Amygdala (tissue), 56 donors: ENCODE results near the gene KCNAB1.

Source experiments
- DNase-seq, 56 donors: peaks; one replicate each; lab custom pipeline; 2025; lab: John Stamatoyannopoulos, UW

KCNAB1 gene

GRCh38 chr3:156473341-156473740, 353.0 kb downstream of the KCNAB1 start:
- no peak for DNase-seq

GRCh38 chr3:156474560-156475389, 354.4 kb downstream of the KCNAB1 start:
- DNase-seq = peak in 4 of 56 donors; percentile 10 to 29 (median 17)

GRCh38 chr3:156477323-156477722, 356.9 kb downstream of the KCNAB1 start:
- no peak for DNase-seq

GRCh38 chr3:156478891-156479290, 358.5 kb downstream of the KCNAB1 start:
- DNase-seq = no peak

GRCh38 chr3:156479604-156480003, 359.2 kb downstream of the KCNAB1 start:
- DNase-seq = no peak

- DNase-seq = no peak
Measured at GRCh38 chr3:156480949-156481348, 360.6 kb downstream of the KCNAB1 start.

GRCh38 chr3:156483002-156483401, 362.6 kb downstream of the KCNAB1 start:
- no peak for DNase-seq

- no peak for DNase-seq
Measured at GRCh38 chr3:156483426-156483825, 363.0 kb downstream of the KCNAB1 start.

GRCh38 chr3:156483961-156484787, 363.8 kb downstream of the KCNAB1 start:
- DNase-seq = peak in 1 of 56 donors; percentile 13

GRCh38 chr3:156488767-156489166, 368.4 kb downstream of the KCNAB1 start:
- no peak for DNase-seq

GRCh38 chr3:156489462-156489911, 369.1 kb downstream of the KCNAB1 start:
- no peak for DNase-seq

- DNase-seq = no peak
Measured at GRCh38 chr3:156491192-156491591, 370.8 kb downstream of the KCNAB1 start.

GRCh38 chr3:156492801-156493261, 372.5 kb downstream of the KCNAB1 start:
- no peak for DNase-seq

GRCh38 chr3:156493887-156494286, 373.5 kb downstream of the KCNAB1 start:
- no peak for DNase-seq

- no peak for DNase-seq
Measured at GRCh38 chr3:156495816-156496215, 375.4 kb downstream of the KCNAB1 start.

GRCh38 chr3:156497326-156497725, 376.9 kb downstream of the KCNAB1 start:
- no peak for DNase-seq

GRCh38 chr3:156498307-156498706, 377.9 kb downstream of the KCNAB1 start:
- no peak for DNase-seq

GRCh38 chr3:156507285-156507684, 386.9 kb downstream of the KCNAB1 start:
- DNase-seq = no peak

GRCh38 chr3:156509189-156510174, 389.1 kb downstream of the KCNAB1 start:
- DNase-seq = peak in 2 of 56 donors; percentile 15 to 47
